GM12875 (cell line): ENCODE measurements around the gene HSPB1.
A peak's percentile ranks its signal among the peaks of the same experiment; 100 is the strongest.
"Not testable (repeated sequence)": the region's sequence is repeated elsewhere in the genome, so short reads cannot be mapped to it uniquely, and the experiment has no call there.

Source experiments
- H3K4me3 ChIP-seq: one replicate; pipeline ENCODE4 v1.5.1; 2011; ENCODE audit warnings: low read depth, low read length, control low read depth
- TF ChIP-seq, protein P1 (sequence below): IDR thresholded peaks from 2 replicates; pipeline ENCODE4 v1.5.1; 2011; ENCODE audit warnings: low read depth, mild to moderate bottlenecking, control low read depth, inconsistent platforms, low read length, moderate library complexity, borderline replicate concordance; ENCODE audit not compliant: insufficient read depth

Gene HSPB1

DNA sequence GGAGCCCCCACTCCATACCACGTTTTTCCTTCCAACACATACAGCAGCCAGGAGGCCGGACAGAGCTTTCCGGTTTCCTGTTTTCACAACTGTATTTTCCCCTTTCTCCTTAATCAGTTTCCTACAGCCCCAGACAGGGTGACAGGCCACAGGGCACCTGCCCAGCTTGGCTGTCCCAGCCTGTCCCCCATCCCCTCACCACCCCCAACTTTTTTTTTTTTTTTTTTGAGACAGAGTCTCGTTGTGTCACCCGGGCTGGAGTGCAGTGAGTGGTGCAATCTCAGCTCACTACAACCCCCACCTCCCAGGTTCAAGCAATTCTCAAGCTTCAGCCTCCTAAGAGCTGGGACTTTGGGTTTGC lies 10.3 kb upstream of the HSPB1 start:
- peak overlapping the region; percentile 40 for H3K4me3 ChIP-seq
- TF ChIP-seq, protein P1, sequence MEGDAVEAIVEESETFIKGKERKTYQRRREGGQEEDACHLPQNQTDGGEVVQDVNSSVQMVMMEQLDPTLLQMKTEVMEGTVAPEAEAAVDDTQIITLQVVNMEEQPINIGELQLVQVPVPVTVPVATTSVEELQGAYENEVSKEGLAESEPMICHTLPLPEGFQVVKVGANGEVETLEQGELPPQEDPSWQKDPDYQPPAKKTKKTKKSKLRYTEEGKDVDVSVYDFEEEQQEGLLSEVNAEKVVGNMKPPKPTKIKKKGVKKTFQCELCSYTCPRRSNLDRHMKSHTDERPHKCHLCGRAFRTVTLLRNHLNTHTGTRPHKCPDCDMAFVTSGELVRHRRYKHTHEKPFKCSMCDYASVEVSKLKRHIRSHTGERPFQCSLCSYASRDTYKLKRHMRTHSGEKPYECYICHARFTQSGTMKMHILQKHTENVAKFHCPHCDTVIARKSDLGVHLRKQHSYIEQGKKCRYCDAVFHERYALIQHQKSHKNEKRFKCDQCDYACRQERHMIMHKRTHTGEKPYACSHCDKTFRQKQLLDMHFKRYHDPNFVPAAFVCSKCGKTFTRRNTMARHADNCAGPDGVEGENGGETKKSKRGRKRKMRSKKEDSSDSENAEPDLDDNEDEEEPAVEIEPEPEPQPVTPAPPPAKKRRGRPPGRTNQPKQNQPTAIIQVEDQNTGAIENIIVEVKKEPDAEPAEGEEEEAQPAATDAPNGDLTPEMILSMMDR: no peak

DNA sequence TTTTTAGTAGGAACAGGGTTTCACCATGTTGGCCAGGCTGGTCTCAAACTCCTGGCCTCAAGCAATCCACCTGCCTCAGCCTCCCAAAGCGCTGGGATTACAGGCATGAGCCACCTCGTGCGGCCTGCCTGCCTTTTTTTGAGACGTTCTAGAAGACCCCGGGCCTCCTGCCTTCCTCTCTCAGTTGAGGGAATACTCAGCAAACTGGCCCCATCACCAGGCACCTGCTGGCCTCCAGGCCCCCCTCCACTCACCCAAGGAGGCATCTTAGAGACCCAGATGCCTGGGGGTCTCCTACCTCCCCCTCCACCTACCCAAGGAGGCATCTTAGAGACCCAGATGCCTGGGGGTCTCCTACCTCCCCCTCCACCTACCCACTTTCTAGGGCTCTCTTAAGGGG lies 9.6 kb upstream of the HSPB1 start:
- H3K4me3 ChIP-seq: not testable (repeated sequence)

DNA sequence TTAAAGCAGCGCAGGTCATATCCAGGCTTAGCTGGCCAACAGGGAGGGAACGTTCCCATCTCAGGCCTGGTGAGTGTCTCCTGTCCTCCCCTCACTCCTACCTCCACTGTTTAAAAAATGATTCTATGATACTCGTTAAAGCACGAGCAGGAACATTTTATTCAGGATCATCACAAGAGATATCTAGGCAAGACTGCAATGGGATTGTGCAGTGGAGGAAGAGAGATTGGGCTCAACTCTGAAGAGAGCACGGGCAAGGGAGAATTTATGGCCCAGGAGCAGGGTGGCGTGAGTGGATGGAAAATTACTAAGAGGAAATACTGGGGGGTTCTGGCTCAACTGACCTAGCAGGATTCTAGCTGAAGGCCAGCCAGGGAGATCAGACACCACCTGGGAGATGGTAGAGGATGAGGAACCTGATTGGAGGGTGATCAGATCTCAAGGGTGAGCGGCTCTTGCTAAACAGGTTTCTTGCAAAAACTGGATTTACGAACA lies 9.0 kb upstream of the HSPB1 start:
- no peak overlapping the region for H3K4me3 ChIP-seq
- TF ChIP-seq, protein P1: no peak

DNA sequence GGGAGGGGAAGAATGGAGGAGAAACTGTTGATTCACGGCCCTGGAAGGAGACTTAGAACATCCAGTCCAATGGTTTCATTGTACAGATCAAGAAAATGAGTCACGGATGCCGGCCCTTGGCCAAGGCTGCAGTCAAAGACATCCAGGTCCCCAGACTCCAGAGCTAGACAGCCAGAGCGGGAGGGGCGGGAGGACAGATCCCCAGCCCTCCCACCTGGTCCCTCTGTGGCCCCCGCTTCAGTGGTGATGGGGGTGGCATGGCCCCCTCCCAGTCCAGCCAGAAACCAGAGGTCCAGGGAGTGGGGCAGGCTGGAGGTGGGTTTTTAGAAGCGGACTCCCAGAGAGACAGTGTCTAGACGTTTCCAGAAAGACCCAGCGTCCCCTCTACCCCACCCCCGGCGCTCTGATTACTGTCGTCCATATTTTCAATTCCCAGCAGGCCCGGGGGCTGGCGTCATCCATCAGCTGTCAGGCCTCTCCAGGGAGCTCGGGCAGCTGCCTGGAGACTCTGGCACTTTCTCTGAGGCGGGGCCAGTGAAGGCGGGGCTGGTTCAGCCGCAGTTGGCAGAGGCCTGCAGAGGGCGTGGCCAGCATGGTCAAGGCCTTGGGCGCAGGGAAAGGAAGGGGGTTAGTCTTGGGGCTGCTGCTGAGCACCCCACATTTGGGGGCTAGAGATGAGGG lies 8.0 kb upstream of the HSPB1 start:
- no peak overlapping the region for H3K4me3 ChIP-seq
- TF ChIP-seq, protein P1: no peak

DNA sequence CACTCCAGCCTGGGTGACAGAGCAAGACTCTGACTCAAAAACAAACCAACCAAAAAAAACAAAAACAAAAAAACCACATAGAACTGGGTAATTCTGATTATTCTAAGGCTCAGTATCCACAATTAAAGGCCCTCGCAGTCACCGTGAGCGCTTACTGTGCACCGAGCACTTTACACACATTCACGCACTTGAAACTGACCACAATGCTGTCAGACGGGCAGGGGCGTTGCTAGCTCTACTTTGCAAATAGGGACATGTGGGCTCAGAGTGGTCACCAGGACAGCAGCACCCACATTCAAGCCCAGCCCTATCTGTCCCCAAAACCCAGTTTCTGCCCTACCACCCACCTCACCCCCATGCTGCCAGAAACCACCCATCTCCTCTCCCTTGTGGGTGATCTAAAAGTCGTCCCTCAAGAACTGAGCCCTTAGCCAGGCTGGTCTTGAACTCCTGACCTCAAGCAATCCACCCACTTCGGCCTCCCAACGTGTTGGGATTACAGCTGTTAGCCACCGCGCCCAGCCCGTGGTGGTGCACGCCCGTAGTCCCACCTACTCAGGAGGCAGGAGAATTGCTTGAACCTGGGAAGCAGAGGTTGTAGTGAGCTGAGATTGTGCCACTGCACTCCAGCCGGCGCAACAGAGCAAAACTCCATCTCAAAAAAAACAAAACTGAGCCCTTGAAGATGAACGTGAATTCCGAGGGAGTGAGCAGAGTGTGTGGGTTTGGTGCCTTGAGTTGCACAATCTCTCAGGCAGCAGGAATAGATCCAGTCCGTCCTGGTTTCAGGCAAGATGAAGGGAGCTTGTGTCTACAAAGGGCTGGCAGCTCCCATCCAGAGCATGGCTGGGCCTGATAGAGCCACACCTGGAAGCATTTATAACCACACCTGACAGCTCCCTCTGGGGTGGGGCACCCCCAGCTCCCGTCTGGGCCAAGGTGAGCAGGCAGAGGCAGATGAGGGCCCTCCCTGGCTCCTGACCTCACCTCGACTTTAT lies 5.4 kb upstream of the HSPB1 start:
- TF ChIP-seq, protein P1: no peak
- no peak overlapping the region for H3K4me3 ChIP-seq

DNA sequence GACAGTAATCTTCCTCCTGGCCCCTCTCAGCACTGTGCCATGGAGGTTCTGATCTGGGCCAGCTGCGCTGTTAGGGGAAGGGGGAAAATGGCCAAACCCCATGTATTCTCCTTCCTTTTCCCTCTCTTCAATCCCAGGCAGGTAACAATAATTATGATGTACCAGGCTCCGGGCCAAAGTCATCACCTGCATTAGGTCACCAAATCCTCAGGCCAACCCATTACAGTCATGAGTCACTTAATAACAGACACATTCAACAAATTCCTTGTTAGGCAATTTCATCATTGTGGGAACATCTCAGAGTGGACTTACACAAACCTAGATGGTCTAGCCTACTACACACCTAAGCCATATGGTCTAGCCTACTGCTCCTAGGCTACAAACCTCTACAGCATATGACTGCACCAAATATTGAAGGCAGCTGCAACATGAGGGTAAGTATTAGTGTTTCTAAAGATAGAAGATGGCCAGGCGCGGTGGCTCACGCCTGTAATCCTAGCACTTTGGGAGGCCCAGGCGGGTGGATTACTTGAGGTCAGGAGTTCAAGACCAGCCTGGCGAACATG lies 2.2 kb upstream of the HSPB1 start:
- no peak overlapping the region for H3K4me3 ChIP-seq
- TF ChIP-seq, protein P1: no peak

DNA sequence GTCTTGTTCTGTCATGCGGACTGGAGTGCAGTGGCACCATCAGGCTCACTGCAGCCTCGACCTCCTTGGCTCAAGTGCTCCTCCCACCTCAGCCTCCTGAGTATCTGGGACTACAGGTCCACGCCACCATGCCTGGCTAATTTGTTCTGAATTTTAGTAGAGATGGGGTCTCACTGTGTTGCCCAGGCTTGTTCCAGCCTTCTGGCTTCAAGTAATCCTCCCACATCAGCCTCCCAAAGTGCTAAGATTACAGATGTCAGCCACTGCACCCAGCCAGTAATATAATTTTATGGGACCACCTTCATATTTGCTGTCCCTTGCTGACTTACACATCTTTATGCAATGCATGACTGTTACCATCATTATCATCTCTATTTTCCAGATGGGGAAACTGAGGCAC lies 1.5 kb upstream of the HSPB1 start:
- TF ChIP-seq, protein P1: no peak
- no peak overlapping the region for H3K4me3 ChIP-seq
